PC-9 (cell line): Measurements from ENCODE around the gene PRKG1. TPM values are rescaled to one million over a fixed set of nuclear protein-coding genes. Genes with fewer than 3 reads are reported as not detected.

ENCODE experiments used
- BruUV-seq: library from RNA; stranded (reverse); fragments of 400-500 nt; replicated peaks from 2 replicates; lab custom pipeline; 2021; lab: Mats Ljungman, UMichigan
- CTCF ChIA-PET: fragments of 300-600 bp; sonication (Branson Sonifier 250); formaldehyde crosslinking; loops from one replicate; lab custom pipeline; 2022; ENCODE audit warnings: antibody characterized with exemption; lab: Charles Lee
- POLR2A ChIA-PET: fragments of 300-600 bp; sonication (Branson Sonifier 250); formaldehyde crosslinking; loops from one replicate; lab custom pipeline; 2022; ENCODE audit warnings: antibody characterized with exemption; ENCODE audit not compliant: unreplicated experiment; lab: Charles Lee
- DNase-seq, 2 experiments: peaks; one replicate each; pipeline versions ENCODE4 v3.0.0 to v3.0.0-alpha.2; 2015 to 2022; ENCODE audit warnings: mixed read lengths in 1 of 2
- H2AFZ ChIP-seq: fragments of 200-600 bp; sonication (generic); 2 replicates; pipeline ENCODE4 v1.8.1; 2017; ENCODE audit warnings: antibody characterized with exemption
- H3F3A ChIP-seq: fragments of 200-600 bp; sonication (generic); 2 replicates; pipeline ENCODE4 v1.8.1; 2017; ENCODE audit warnings: antibody characterized with exemption, mild to moderate bottlenecking, low read depth; ENCODE audit not compliant: insufficient read depth
- H3K27ac ChIP-seq: fragments of 200-600 bp; sonication (generic); 2 replicates; pipeline ENCODE4 v1.6.1; 2016; ENCODE audit warnings: mixed run types
- H3K27me3 ChIP-seq: fragments of 200-600 bp; sonication (generic); 2 replicates; pipeline ENCODE4 v1.6.1; 2016; ENCODE audit warnings: low read depth, mixed run types; ENCODE audit not compliant: insufficient read depth
- H3K36me3 ChIP-seq: fragments of 200-600 bp; sonication (generic); 2 replicates; pipeline ENCODE4 v1.6.1; 2016; ENCODE audit warnings: low read depth, mixed run types
- H3K4me1 ChIP-seq: fragments of 200-600 bp; sonication (generic); replicated peaks from 2 replicates; pipeline ENCODE4 v1.6.1; 2016; ENCODE audit warnings: mixed run types; ENCODE audit not compliant: insufficient read depth
- H3K4me2 ChIP-seq: fragments of 200-600 bp; sonication (generic); 2 replicates; pipeline ENCODE4 v1.6.1; 2017; ENCODE audit warnings: mixed run types
- H3K4me3 ChIP-seq: fragments of 200-600 bp; sonication (generic); 2 replicates; pipeline ENCODE4 v1.6.1; 2016; ENCODE audit warnings: mixed run types
- H3K79me2 ChIP-seq: fragments of 200-600 bp; sonication (generic); 2 replicates; pipeline ENCODE4 v1.6.1; 2017; ENCODE audit warnings: low read depth, mixed run types
- H3K9me2 ChIP-seq: fragments of 200-600 bp; sonication (generic); 2 replicates; pipeline ENCODE4 v1.8.1; 2017; ENCODE audit warnings: mild to moderate bottlenecking; ENCODE audit not compliant: insufficient read depth
- H3K9me3 ChIP-seq: fragments of 200-600 bp; sonication (generic); 2 replicates; pipeline ENCODE4 v1.8.1; 2016; ENCODE audit warnings: low read depth; ENCODE audit not compliant: insufficient read depth
- H4K20me1 ChIP-seq: fragments of 200-600 bp; sonication (generic); 2 replicates; pipeline ENCODE4 v1.8.1; 2017; ENCODE audit not compliant: insufficient read depth
- EZH2 ChIP-seq: fragments of 200-600 bp; sonication (generic); IDR thresholded peaks from 2 replicates; pipeline ENCODE4 v1.8.0; 2017; ENCODE audit warnings: antibody characterized with exemption, low read depth
- intact Hi-C: fragments of 100-400 bp; cut with micrococcal nuclease; formaldehyde crosslinking; loops from one replicate; pipeline ENCODE4 v1.10.0; 2022; ENCODE audit not compliant: unreplicated experiment
- total RNA-seq: library from RNA; stranded (reverse); gene quantifications from 2 replicates; pipeline ENCODE4 v1.2.3, GENCODE V29; 2021
- TF ChIP-seq, protein P1 (sequence below): fragments of 200-600 bp; sonication (generic); conservative IDR thresholded peaks from 2 replicates; pipeline ENCODE4 v1.6.1; 2017; ENCODE audit warnings: mixed run types, antibody characterized with exemption, mild to moderate bottlenecking, moderate library complexity

The PRKG1 gene
- total RNA-seq, 1 experiment from 2014 or later = 0.70 TPM

DNA sequence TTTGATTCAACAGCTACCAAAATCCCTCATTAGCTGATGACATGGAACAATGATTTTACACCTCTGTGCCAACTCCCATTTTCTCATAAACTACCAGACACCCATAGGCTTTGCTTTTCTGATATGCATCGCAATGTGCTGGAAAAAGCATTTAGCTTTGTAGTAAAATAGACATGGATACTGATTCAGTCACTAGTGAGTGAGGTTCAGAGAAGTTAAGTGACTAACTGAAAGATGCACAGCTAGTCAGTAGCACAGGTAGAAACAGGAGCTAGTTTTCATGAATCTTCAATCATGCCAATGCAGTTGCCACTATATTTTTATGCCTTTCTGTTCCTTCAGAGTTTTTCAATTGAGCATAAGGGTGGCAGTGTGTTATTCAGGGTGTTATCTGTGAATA is 38.7 kb downstream of the PRKG1 start:
- POLR2A ChIA-PET = no interaction called here

DNA sequence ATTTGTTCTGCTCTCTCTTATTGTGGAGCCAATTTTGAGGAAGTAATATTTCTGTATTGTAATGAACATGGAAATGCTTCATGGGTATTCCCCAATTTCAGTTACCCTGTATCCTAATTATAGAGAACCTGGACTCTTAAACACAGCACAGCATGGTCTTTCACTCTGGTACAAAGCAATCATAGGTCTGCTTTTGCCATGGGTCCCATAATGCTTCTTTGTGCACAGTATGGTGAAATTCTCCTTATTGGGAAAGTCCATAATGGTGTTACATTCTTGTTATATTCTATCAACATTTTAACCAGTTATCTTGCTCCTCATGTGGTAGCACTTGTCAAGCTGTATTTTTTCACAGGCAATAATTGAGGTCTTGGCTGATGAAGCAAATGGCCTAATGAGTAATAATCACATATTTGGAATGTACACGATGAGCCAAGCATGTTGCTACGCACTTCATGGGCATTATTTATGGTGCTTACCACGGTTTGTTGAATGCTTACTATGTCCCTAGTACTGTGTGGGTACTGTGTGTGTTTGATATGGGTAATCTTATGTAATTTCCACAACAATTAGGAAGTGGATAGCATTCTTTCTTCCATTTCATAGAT is 42.9 kb downstream of the PRKG1 start:
- POLR2A ChIA-PET = no interaction called here

More for the DNA sequence above, 38.7 kb downstream of the PRKG1 start:
- intact Hi-C loops = no loop called here
- Histone ChIP-seq H3K4me1 (no peaks in the 10 kb centered on the region), H3K9me3 (no peaks in the 10 kb centered on the region), H4K20me1 (no peaks in the 10 kb centered on the region), H3K4me2 (no peak overlapping the region), H3K27me3 (no peaks in the 10 kb centered on the region), H3K27ac (no peak overlapping the region), H3K79me2 (no peaks in the 10 kb centered on the region), H3K9me2 (no peaks in the 10 kb centered on the region), H2AFZ (no peak overlapping the region), H3K36me3 (no peaks in the 10 kb centered on the region), H3K4me3 (no peak overlapping the region), H3F3A (no peaks in the 10 kb centered on the region)
- BruUV-seq = no TSS peak
- DNase-seq = no peak
- TF ChIP-seq, protein P1, sequence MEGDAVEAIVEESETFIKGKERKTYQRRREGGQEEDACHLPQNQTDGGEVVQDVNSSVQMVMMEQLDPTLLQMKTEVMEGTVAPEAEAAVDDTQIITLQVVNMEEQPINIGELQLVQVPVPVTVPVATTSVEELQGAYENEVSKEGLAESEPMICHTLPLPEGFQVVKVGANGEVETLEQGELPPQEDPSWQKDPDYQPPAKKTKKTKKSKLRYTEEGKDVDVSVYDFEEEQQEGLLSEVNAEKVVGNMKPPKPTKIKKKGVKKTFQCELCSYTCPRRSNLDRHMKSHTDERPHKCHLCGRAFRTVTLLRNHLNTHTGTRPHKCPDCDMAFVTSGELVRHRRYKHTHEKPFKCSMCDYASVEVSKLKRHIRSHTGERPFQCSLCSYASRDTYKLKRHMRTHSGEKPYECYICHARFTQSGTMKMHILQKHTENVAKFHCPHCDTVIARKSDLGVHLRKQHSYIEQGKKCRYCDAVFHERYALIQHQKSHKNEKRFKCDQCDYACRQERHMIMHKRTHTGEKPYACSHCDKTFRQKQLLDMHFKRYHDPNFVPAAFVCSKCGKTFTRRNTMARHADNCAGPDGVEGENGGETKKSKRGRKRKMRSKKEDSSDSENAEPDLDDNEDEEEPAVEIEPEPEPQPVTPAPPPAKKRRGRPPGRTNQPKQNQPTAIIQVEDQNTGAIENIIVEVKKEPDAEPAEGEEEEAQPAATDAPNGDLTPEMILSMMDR = no peak
- TF ChIP-seq EZH2 = no peak
- CTCF ChIA-PET = interaction anchor here (0.7 kb wide), 1 partner anchor 19 kb away, joined by 9 read pairs; no protein-coding TSS in a partner anchor

DNA sequence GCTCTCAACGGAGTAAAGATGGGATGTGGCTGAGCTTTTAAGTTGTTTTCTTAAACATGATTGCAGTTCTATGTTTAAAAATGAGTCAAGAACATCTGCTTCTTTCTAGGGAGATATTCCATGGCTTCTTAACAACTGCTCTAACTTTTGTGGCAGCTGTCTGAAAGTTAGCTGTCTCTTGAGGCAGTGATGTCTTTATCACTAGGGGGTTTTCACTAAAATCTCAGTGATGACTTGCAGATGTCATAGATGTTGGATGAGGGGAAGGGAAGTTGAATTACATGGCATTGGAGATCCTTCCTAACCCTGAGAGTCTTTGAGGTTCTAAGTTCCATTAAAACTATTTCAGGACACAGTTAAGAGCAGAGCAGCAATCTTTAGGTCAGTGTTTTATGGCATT is 43.5 kb downstream of the PRKG1 start:
- intact Hi-C loops = no loop called here
- Histone ChIP-seq H4K20me1 (no peaks in the 10 kb centered on the region), H3K4me1 (no peaks in the 10 kb centered on the region), H3K9me2 (no peaks in the 10 kb centered on the region), H3K4me2 (no peak overlapping the region), H3K79me2 (no peaks in the 10 kb centered on the region), H3F3A (no peaks in the 10 kb centered on the region), H3K4me3 (no peak overlapping the region), H2AFZ (no peak overlapping the region), H3K27me3 (no peaks in the 10 kb centered on the region), H3K27ac (no peak overlapping the region), H3K36me3 (no peaks in the 10 kb centered on the region), H3K9me3 (no peaks in the 10 kb centered on the region)
- no peak for DNase-seq
- CTCF ChIA-PET = no interaction called here
- POLR2A ChIA-PET = no interaction called here
- no TSS peak for BruUV-seq
- no peak for TF ChIP-seq EZH2
- TF ChIP-seq, protein P1 = no peak

More for the DNA sequence above, 42.9 kb downstream of the PRKG1 start:
- no peak overlapping the region for H2AFZ ChIP-seq
- no peak overlapping the region for H3K4me3 ChIP-seq
- CTCF ChIA-PET = no interaction called here
- intact Hi-C loops = no loop called here
- no peaks in the 10 kb centered on the region for H4K20me1 ChIP-seq
- TF ChIP-seq EZH2 = no peak
- TF ChIP-seq, protein P1 = no peak
- H3K9me3 ChIP-seq = no peaks in the 10 kb centered on the region
- no peak overlapping the region for H3K4me2 ChIP-seq
- BruUV-seq = no TSS peak
- no peaks in the 10 kb centered on the region for H3K36me3 ChIP-seq
- no peak for DNase-seq
- H3K27ac ChIP-seq = no peak overlapping the region
- H3K27me3 ChIP-seq = no peaks in the 10 kb centered on the region
- no peaks in the 10 kb centered on the region for H3K4me1 ChIP-seq
- H3K9me2 ChIP-seq = no peaks in the 10 kb centered on the region
- H3K79me2 ChIP-seq = no peaks in the 10 kb centered on the region
- no peaks in the 10 kb centered on the region for H3F3A ChIP-seq
